ENCODE data around the gene RTN1. TPM values are rescaled to one million over a fixed set of nuclear protein-coding genes. Genes with fewer than 3 reads are reported as not detected.

Gene RTN1
- total RNA-seq, 1 donor from 2014 or later: 0.79 TPM

- no peak for DNase-seq (ENCODE audit: low read depth)
- no peak overlapping the region for H3K4me3 ChIP-seq (ENCODE audit: low read depth, low read length)
- no peak for TF ChIP-seq CTCF (IDR thresholded peaks at IDR 0.05; ENCODE audit: insufficient read depth, low read length, poor library complexity, severe bottlenecking)
- H3K36me3 ChIP-seq (ENCODE audit: control insufficient read depth, insufficient read depth, low read length): no peaks in the 10 kb centered on the region
- no peaks in the 10 kb centered on the region for H3K27me3 ChIP-seq (ENCODE audit: control insufficient read depth, insufficient read depth, low read length)
Observed at GRCh38 chr14:59832653-59833294, 37.8 kb downstream of the RTN1 start.

GRCh38 chr14:59831121-59831730 lies 39.4 kb downstream of the RTN1 start:
- Histone ChIP-seq H3K27me3 (ENCODE audit: control insufficient read depth, insufficient read depth, low read length) (no peaks in the 10 kb centered on the region), H3K4me3 (ENCODE audit: low read depth, low read length) (no peak overlapping the region), H3K36me3 (ENCODE audit: control insufficient read depth, insufficient read depth, low read length) (no peaks in the 10 kb centered on the region)
- TF ChIP-seq CTCF (IDR thresholded peaks at IDR 0.05; ENCODE audit: insufficient read depth, low read length, poor library complexity, severe bottlenecking): no peak
- DNase-seq (ENCODE audit: low read depth): no peak

GRCh38 chr14:59830338-59830734 lies 40.2 kb downstream of the RTN1 start:
- DNase-seq (ENCODE audit: low read depth): no peak
- Histone ChIP-seq H3K27me3 (ENCODE audit: control insufficient read depth, insufficient read depth, low read length) (no peaks in the 10 kb centered on the region), H3K36me3 (ENCODE audit: control insufficient read depth, insufficient read depth, low read length) (no peaks in the 10 kb centered on the region), H3K4me3 (ENCODE audit: low read depth, low read length) (no peak overlapping the region)
- TF ChIP-seq CTCF (IDR thresholded peaks at IDR 0.05; ENCODE audit: insufficient read depth, low read length, poor library complexity, severe bottlenecking): no peak

GRCh38 chr14:59829469-59830337 lies 40.9 kb downstream of the RTN1 start:
- H3K27me3 ChIP-seq (ENCODE audit: control insufficient read depth, insufficient read depth, low read length): no peaks in the 10 kb centered on the region
- no peaks in the 10 kb centered on the region for H3K36me3 ChIP-seq (ENCODE audit: control insufficient read depth, insufficient read depth, low read length)
- no peak for DNase-seq (ENCODE audit: low read depth)
- no peak overlapping the region for H3K4me3 ChIP-seq (ENCODE audit: low read depth, low read length)
- no peak for TF ChIP-seq CTCF (IDR thresholded peaks at IDR 0.05; ENCODE audit: insufficient read depth, low read length, poor library complexity, severe bottlenecking)

GRCh38 chr14:59828276-59828675 lies 42.3 kb downstream of the RTN1 start:
- no peaks in the 10 kb centered on the region for H3K36me3 ChIP-seq (ENCODE audit: control insufficient read depth, insufficient read depth, low read length)
- no peaks in the 10 kb centered on the region for H3K27me3 ChIP-seq (ENCODE audit: control insufficient read depth, insufficient read depth, low read length)

More at GRCh38 chr14:59828276-59828675, 42.3 kb downstream of the RTN1 start:
- TF ChIP-seq CTCF (IDR thresholded peaks at IDR 0.05; ENCODE audit: insufficient read depth, low read length, poor library complexity, severe bottlenecking): no peak
- no peak overlapping the region for H3K4me3 ChIP-seq (ENCODE audit: low read depth, low read length)
- DNase-seq (ENCODE audit: low read depth): no peak

Data from kidney epithelial cell (primary cell).